Measurements from ENCODE around the gene PLAC1. TPM values are rescaled to one million over a fixed set of nuclear protein-coding genes. Genes with fewer than 3 reads are reported as not detected.
A peak's percentile ranks its signal among the peaks of the same experiment; 100 is the strongest.

The PLAC1 gene
- total RNA-seq, 6 experiments from 2014 or later = 0.51 TPM; not detected in 5

DNA sequence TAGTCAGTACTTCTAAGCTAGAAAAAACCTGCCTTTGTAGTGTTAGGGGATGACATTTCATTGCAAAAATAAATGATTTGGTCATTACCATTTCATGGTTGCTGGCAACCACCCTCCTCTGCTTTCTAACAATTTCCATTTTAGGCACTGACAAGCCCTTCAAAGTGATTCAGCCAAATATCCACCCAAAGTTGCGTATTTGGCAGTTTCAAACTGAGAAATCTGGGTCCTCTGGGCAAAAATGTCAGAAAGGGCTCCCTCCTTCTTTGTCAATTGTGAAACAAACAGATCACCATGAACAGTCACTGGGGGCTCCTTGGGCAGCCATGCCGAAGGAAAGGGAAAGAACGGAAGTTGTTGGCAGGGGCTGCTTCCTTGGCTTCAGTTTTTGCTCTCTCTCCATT is 33.0 kb downstream of the PLAC1 start:
- no peaks in the 10 kb centered on the region for H3K36me3 Mint-ChIP-seq (ENCODE audit: low read depth)
- no peak for DNase-seq
- peak overlapping the region; percentile 52; the same call in 1 of the 2 replicates for H3K27ac Mint-ChIP-seq
- TF ChIP-seq, protein P1, sequence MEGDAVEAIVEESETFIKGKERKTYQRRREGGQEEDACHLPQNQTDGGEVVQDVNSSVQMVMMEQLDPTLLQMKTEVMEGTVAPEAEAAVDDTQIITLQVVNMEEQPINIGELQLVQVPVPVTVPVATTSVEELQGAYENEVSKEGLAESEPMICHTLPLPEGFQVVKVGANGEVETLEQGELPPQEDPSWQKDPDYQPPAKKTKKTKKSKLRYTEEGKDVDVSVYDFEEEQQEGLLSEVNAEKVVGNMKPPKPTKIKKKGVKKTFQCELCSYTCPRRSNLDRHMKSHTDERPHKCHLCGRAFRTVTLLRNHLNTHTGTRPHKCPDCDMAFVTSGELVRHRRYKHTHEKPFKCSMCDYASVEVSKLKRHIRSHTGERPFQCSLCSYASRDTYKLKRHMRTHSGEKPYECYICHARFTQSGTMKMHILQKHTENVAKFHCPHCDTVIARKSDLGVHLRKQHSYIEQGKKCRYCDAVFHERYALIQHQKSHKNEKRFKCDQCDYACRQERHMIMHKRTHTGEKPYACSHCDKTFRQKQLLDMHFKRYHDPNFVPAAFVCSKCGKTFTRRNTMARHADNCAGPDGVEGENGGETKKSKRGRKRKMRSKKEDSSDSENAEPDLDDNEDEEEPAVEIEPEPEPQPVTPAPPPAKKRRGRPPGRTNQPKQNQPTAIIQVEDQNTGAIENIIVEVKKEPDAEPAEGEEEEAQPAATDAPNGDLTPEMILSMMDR (IDR thresholded peaks at IDR 0.05) = no peak
- H3K27me3 Mint-ChIP-seq (ENCODE audit: insufficient read depth) = no peaks in the 10 kb centered on the region
- peaks cover 63% of the 10 kb centered on the region for H3K4me1 Mint-ChIP-seq (ENCODE audit: low read depth)
- H3K4me3 Mint-ChIP-seq = no peak overlapping the region
- H3K9me3 Mint-ChIP-seq = no peaks in the 10 kb centered on the region

DNA sequence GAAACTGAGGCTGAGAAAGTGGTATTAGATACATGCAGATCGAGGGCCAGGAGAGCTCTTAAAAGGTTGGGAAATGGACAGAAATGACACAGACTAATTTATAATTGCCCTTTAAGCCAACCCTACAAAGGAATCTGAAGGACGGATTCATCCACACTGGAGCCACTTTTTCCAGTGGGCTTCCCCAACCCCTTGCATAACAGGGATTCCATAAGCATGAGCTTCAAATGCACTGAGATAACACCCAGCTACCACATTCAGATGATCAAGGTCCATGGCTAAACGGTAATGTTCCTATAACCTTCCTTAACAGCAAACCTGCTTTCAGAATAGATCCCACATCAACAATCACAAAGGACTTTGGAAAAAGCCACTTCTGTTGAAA is 34.2 kb downstream of the PLAC1 start:
- TF ChIP-seq, protein P1 (IDR thresholded peaks at IDR 0.05) = no peak
- H3K36me3 Mint-ChIP-seq (ENCODE audit: low read depth) = no peaks in the 10 kb centered on the region
- peak overlapping the region; percentile 89 for H3K27ac Mint-ChIP-seq
- no peaks in the 10 kb centered on the region for H3K9me3 Mint-ChIP-seq
- peak overlapping the region; percentile 63 for H3K4me3 Mint-ChIP-seq
- H3K27me3 Mint-ChIP-seq (ENCODE audit: insufficient read depth) = no peaks in the 10 kb centered on the region
- no peak for DNase-seq
- peaks cover 63% of the 10 kb centered on the region for H3K4me1 Mint-ChIP-seq (ENCODE audit: low read depth)

DNA sequence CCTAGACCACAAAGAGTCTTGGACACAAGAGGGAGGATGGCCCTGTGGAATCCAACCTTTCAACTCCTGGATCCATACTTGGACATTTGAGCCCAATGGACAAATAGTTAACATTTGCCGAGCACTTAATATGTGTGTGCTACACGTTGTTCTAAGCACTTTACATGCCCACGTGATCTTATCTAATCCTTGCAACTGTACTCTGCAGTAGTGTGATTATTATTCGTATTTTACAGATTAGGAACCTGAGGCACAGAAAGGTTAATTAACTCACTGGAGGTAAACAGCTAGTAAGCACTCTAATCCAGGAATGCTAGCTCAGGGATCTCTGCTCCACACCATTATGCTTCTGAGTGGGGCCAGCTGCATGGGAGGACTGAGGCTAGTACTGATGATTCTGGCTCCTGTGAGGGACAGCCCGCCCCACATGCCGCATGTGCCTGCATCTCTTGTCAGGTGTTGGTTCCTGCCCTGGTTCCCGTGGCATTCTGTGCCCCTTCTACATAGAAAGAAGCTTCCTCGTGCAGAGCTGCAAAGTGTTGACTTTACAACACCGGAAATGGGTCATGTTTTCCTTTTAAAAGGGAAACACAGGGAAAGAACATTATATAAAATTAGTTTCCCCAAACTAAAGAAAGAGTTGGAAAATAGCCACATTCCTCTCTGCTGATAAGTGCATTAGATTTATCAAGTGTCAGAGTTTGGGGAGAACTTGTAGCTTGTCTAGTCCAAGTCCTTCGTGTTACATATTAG is 34.8 kb downstream of the PLAC1 start:
- DNase-seq = no peak
- H3K27me3 Mint-ChIP-seq (ENCODE audit: insufficient read depth) = no peaks in the 10 kb centered on the region
- H3K9me3 Mint-ChIP-seq = no peaks in the 10 kb centered on the region
- peaks cover 63% of the 10 kb centered on the region for H3K4me1 Mint-ChIP-seq (ENCODE audit: low read depth)
- peak overlapping the region; percentile 89 for H3K27ac Mint-ChIP-seq
- H3K4me3 Mint-ChIP-seq = peak overlapping the region; percentile 63
- TF ChIP-seq, protein P1 (IDR thresholded peaks at IDR 0.05) = no peak
- no peaks in the 10 kb centered on the region for H3K36me3 Mint-ChIP-seq (ENCODE audit: low read depth)

DNA sequence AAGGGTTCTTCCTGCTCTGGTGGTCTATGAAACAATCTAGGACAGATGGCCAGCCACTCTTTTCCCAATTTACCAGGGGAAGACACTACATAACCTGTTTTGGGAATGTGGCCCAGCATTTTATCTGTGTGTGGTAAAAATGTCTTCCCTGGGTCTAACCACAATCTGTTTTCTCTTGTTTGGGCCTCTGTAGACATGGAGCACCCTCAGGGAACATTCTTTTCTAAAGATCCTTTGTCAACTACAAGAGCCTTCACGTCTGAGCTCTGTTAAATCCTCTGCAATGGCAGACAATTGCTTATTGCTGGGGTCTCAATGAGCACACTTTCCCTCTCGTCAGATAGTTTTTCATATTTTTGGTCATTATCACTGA is 35.5 kb downstream of the PLAC1 start:
- Mint-ChIP-seq H3K4me3 (peak overlapping the region; percentile 56), H3K9me3 (no peaks in the 10 kb centered on the region), H3K4me1 (ENCODE audit: low read depth) (peaks cover 63% of the 10 kb centered on the region), H3K27me3 (ENCODE audit: insufficient read depth) (no peaks in the 10 kb centered on the region), H3K36me3 (ENCODE audit: low read depth) (no peaks in the 10 kb centered on the region), H3K27ac (peak overlapping the region; percentile 89)
- no peak for DNase-seq
- TF ChIP-seq, protein P1 (IDR thresholded peaks at IDR 0.05) = no peak

DNA sequence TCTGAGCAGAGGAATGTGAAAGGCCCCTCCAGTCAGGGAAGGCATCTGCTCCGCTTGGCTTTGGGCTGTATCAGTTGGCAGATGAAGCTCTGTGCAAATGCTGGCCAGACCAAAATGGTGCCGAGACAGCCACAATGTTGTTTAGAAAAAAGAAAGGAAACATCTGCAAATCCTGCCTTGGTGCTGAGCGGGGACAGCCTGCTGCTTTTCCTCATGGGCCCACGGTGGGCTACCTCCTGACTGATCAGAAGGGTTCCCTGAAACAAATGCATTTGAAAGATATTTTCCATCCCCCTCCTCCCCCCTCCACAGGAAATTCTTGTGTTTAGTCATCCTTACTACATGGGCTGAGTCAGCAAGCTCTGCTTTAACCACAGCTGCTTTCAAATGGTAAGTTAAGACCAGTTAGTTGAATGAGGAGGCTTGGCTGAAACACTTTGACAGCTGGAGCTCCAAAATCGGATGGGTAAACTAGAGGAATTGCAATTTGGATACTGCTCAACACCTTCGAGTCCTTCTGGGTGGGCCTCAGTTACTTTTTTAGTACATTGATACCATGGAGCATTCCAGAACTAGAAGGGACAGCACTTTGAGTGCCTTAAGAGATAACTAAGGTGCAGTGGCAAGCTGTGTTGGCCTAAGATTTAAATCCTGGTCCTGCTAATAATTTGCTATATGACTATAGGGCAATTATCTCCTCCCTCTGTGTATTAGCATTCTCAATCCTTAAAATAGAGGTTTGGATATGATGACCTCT is 36.0 kb downstream of the PLAC1 start:
- Mint-ChIP-seq H3K4me3 (peak overlapping the region; percentile 69), H3K27me3 (ENCODE audit: insufficient read depth) (no peaks in the 10 kb centered on the region), H3K9me3 (no peaks in the 10 kb centered on the region), H3K4me1 (ENCODE audit: low read depth) (peaks cover 63% of the 10 kb centered on the region), H3K27ac (peak overlapping the region; percentile 89), H3K36me3 (ENCODE audit: low read depth) (no peaks in the 10 kb centered on the region)
- TF ChIP-seq, protein P1 (IDR thresholded peaks at IDR 0.05) = no peak
- peak; percentile 70 for DNase-seq
